Breast epithelium (tissue), 4 donors: Measurements from ENCODE around the gene NBPF11. TPM values are rescaled to one million over a fixed set of nuclear protein-coding genes. Genes with fewer than 3 reads are reported as not detected.
"Not testable (repeated sequence)": the region's sequence is repeated elsewhere in the genome, so short reads cannot be mapped to it uniquely, and the experiment has no call there.

Experiments used
- DNase-seq, 2 donors: peaks; one replicate each; pipeline ENCODE4 v3.0.0-alpha.2; 2019; ENCODE audit warnings: low spot score in 2 of 2
- H3K27ac ChIP-seq, 2 donors: fragments of 200-600 bp; sonication (generic) in 1 of 2; one replicate each; pipeline ENCODE4 v1.5.1; 2016 to 2019; ENCODE audit warnings: mild to moderate bottlenecking in 1 of 2
- H3K27me3 ChIP-seq, 2 donors: fragments of 200-600 bp; sonication (generic) in 1 of 2; one replicate each; pipeline versions ENCODE4 v1.5.1 to v1.6.0; 2017 to 2019; ENCODE audit warnings: control low read depth in 1 of 2, mild to moderate bottlenecking in 1 of 2
- H3K36me3 ChIP-seq: fragments of 200-600 bp; one replicate; pipeline ENCODE4 v1.5.1; 2019
- H3K4me1 ChIP-seq, 2 donors: fragments of 200-600 bp; sonication (generic); one replicate each; pipeline ENCODE4 v1.5.1; 2016 to 2019; ENCODE audit warnings: control low read depth in 1 of 2
- H3K4me3 ChIP-seq, 3 donors: fragments of 200-600 bp; sonication (generic); 1 replicate in 2 of 3; 2 replicates in 1 of 3; pipeline ENCODE4 v1.5.1; 2016 to 2019; ENCODE audit warnings: mild to moderate bottlenecking in 3 of 3, moderate library complexity in 2 of 3
- H3K9me3 ChIP-seq, 2 donors: fragments of 200-600 bp; sonication (generic) in 1 of 2; one replicate each; pipeline ENCODE4 v1.5.1; 2016 to 2019; ENCODE audit warnings: control low read depth in 1 of 2
- intact Hi-C: fragments of 100-400 bp; cut with DNase I; formaldehyde crosslinking; loops from one replicate; pipeline ENCODE4 v1.15.1; 2023; ENCODE audit warnings: low total_unique reads
- total RNA-seq, 3 donors: library from RNA; depleted of rRNA; stranded (reverse); fragments of >200 nt; gene quantifications; one replicate each; pipeline ENCODE4 v1.1.0, GENCODE V29; 2016

Gene NBPF11
- total RNA-seq, 3 donors from 2014 or later: 12.0 to 19.6 (median 13.4) TPM

DNA sequence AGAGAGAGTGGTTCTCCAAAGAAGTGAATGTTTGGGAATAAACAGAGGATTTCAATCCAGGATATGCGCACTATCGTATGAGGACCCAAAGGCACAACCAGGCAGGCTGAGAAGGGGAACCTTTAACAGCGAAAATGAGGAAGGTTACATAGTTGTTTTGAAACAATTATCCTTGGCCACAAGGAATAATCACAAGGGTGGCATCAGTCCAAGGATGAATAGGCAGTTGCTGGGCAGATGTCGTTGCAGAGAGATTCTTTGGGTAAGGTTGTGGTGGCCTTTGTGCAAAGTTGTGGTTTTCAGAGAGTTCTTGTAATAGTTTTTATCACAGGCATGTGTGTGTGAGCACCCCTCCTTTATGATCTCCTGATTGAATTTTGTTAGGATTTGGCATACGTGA is 94.7 kb downstream of the NBPF11 start:
- H3K27ac ChIP-seq, H3K36me3 ChIP-seq, H3K27me3 ChIP-seq, H3K9me3 ChIP-seq, DNase-seq, H3K4me1 ChIP-seq, intact Hi-C loops, H3K4me3 ChIP-seq: not testable (repeated sequence)

Other genes starting within 250 kb of the NBPF11 start
- not detected for gene GJA8, start 249.5 kb downstream of the NBPF11 start, total RNA-seq
- 10 to 100 TPM; 15.2 to 28.7 (median 26.5) TPM for gene GPR89B, start 223.9 kb downstream of the NBPF11 start, total RNA-seq